22Rv1 (cell line): ENCODE results near the gene COL6A2.
"Not testable (repeated sequence)": the region's sequence is repeated elsewhere in the genome, so short reads cannot be mapped to it uniquely, and the experiment has no call there.

Experiments
- H3K27ac ChIP-seq: fragments of 450-650 bp; 2 replicates; pipeline ENCODE4 v1.5.1; 2017
- ZFX ChIP-seq: fragments of 450-650 bp; IDR thresholded peaks from 2 replicates; pipeline ENCODE4 v1.6.1; 2017; ENCODE audit warnings: antibody characterized with exemption, borderline replicate concordance
- TF ChIP-seq, protein P1 (sequence below): fragments of 450-650 bp; IDR thresholded peaks from 2 replicates; pipeline ENCODE4 v1.5.1; 2017; ENCODE audit warnings: mild to moderate bottlenecking

Gene COL6A2

DNA sequence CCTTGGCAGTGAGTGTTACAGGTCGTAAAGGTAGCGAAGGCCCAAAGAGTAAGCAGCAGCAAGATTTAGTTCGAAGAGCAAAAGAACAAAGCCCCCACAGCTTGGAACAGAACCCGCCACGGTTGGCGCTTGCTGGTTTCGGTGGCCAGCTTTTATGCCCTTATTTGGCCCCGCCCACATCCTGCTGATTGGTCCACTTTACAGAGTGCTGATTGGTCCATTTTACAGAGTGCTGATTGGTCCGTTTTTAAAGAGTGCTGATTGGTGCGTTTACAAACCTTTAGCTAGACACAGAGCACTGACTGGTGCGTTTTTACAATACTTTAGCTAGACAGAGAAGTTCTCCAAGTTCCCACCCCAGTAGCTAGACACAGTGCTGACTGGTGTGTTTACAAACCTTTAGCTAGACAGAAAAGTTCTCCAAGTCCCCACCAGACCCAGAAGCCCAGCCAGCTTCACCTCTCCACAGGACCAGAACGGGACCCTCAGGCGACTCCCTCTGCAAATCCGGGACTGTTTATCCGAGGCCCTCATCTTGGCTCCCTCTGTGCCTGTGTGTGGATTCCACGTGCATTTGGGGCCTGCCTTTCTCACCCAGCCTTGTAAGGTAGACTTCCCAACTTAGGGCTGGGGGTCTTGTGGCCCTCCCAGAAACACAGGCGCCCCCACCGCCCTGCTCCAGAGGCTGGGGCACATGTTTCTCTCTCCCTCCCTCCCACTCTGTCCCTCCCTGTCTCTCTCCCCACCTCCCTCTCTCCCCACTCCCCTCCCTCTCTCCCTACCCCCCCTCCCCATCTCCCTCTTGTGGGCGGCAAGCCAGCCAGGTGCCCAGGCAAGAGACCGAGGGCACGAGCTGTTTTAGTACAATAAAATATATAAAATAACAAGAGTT lies 44.9 kb downstream of the COL6A2 start:
- TF ChIP-seq, protein P1, sequence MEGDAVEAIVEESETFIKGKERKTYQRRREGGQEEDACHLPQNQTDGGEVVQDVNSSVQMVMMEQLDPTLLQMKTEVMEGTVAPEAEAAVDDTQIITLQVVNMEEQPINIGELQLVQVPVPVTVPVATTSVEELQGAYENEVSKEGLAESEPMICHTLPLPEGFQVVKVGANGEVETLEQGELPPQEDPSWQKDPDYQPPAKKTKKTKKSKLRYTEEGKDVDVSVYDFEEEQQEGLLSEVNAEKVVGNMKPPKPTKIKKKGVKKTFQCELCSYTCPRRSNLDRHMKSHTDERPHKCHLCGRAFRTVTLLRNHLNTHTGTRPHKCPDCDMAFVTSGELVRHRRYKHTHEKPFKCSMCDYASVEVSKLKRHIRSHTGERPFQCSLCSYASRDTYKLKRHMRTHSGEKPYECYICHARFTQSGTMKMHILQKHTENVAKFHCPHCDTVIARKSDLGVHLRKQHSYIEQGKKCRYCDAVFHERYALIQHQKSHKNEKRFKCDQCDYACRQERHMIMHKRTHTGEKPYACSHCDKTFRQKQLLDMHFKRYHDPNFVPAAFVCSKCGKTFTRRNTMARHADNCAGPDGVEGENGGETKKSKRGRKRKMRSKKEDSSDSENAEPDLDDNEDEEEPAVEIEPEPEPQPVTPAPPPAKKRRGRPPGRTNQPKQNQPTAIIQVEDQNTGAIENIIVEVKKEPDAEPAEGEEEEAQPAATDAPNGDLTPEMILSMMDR = no peak
- no peak for TF ChIP-seq ZFX
- peak overlapping the region; percentile 48; the same call in 1 of the 2 replicates for H3K27ac ChIP-seq

DNA sequence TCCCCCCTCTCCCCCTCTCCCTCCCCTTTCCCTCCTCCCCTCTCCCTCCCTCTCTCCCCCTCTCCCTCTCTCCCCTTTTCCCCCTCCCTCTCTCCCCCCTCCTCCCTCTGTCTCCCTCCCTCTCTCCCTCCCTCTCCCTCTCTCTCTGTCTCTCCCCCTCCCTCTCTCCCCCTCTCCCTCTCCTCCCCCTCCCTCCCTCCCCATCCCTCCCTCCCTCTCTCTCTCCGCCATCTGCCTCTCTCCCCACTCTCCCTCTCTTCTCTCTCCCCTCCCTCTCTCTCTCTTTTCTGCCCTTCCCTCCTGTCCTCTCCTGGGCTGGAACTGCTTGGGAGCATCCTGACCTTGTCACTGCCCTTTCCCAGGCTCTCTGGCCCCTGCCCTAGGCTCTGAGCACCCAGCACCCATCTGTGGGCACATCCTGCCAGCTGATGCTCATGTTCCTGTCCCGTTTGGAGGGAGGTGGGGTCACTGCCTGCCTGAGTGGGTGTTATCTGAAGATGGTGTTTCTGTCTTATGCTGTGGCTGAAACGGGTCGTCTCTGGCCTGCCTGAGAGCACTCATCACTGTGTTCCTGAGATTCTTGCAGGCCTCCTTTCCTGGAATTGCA lies 46.7 kb downstream of the COL6A2 start:
- no peak overlapping the region for H3K27ac ChIP-seq
- TF ChIP-seq, protein P1 = no peak
- TF ChIP-seq ZFX = no peak

DNA sequence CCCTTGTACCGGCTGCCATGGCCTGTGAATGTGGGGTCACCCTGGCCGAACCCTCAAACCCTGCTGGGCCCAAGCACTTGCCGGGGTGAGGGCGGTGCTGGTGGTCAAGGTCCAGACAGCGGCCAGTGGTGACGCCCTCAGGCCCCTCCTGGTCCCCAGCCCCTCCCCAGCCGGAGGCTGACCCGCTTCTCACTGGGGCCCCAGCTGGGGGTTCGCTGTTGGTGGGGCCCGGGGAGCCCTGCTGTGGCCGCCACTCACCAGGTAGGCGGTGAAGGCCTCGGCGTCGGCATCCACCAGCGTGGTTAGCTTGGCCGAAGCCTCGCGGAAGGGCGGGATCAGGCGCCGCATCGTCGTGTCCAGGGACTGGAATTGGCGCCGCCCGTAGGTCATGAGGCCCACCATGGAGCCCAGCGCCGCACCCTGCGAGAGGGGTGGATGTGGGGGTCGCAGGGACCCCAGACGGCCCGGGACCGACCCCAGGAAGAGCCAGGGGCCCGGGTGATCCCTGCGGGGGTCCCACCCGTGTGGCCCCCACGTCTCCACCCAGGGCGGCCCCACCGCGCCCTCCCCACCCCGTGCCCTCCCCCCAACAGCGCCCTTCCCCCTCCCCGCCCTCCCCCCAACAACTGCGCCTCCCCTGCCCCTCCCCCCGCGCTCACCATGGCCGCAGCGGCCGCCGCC lies 47.4 kb downstream of the COL6A2 start:
- TF ChIP-seq, protein P1 = no peak
- no peak for TF ChIP-seq ZFX
- no peak overlapping the region for H3K27ac ChIP-seq

DNA sequence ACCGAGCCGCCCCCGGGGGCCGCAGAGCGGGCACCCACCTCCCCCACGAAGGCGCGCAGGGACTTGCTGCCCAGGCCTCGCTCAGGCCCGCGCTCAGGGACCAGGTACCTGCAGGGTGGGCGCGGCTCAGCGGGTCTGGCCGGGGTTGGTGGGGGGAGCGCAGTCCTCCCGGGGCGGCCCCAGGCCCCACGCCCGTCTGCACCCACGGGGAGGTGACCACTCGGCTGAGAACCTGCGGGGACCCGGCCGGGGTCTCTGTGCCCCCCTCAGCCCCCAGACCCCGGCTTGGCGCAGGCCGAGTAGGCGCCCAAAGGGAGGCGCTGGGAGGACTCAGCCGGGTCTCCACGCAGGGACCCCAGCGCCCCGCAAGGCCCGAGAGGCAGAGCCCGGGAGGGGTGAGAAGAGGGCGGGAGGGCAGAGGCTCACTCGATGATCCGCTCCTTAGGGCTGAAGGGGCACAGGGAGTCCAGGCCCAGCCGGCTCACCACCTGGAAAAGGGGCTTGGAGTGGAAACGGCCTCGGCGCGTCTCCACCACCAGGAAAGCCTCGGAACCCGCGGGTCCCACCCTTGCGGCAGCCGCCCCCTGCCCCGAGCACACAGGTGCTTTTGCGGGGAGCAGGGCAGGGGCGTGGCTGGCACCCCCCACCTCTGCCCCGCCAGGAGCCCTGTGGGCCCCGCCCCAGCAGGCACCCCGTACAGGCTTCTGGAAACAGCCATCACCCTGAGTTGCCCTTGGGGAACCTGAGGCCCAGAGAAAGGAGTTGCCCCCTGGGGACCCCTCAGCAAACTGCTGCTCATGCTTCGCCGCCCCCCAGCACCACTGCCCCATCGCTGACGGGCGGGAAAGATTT lies 48.2 kb downstream of the COL6A2 start:
- TF ChIP-seq, protein P1 = no peak
- no peak for TF ChIP-seq ZFX
- no peak overlapping the region for H3K27ac ChIP-seq

DNA sequence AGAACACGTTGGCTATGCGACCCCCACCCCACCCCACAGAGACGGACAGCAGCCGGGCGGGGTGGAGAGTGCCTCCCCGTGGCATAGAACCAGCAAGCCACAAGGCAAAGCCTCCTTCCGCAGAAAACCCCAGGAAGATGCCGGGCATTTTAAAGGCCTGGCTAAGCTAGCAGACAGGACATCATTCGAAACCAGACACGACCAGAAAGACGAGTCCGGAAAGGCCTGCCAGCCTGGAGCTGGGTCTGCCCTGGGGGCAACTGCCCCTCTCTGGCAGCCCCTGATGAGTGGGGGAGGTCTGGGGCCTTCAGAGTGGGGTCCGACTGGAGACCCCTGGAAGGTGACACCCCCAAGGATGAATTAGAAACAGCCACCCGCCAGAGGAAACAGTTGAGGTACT lies 48.9 kb downstream of the COL6A2 start:
- H3K27ac ChIP-seq = no peak overlapping the region
- TF ChIP-seq, protein P1 = no peak
- no peak for TF ChIP-seq ZFX

DNA sequence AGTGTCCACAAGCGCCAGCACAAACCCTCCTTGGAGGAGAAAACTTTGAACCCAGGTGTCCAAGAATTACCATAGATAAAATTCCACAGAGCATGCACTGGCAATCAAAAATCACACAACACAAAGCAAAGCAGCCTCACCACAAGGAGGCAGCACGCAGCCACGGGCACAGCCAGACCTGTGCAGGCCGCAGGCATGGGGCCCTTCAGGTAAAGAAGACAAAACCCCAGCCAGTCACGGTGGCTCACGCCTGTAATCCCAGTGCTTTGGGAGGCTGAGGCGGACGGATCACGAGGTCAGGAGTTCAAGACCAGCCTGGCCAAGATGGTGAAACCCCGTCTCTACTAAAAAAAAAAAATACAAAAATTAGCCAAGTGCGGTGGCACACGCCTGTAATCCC lies 49.5 kb downstream of the COL6A2 start:
- H3K27ac ChIP-seq = not testable (repeated sequence)
- TF ChIP-seq, protein P1 = peak; percentile 82
